CD4-positive, alpha-beta T cell treated with Interferon alpha-2 for 1 hour (primary cell): ENCODE data around the gene WDR89.
"Not testable (repeated sequence)": the region's sequence is repeated elsewhere in the genome, so short reads cannot be mapped to it uniquely, and the experiment has no call there.

Source experiments
- DNase-seq, 2 donors: peaks; one replicate each; pipeline ENCODE4 v3.0.0-alpha.2; 2020 to 2022

Gene WDR89

DNA sequence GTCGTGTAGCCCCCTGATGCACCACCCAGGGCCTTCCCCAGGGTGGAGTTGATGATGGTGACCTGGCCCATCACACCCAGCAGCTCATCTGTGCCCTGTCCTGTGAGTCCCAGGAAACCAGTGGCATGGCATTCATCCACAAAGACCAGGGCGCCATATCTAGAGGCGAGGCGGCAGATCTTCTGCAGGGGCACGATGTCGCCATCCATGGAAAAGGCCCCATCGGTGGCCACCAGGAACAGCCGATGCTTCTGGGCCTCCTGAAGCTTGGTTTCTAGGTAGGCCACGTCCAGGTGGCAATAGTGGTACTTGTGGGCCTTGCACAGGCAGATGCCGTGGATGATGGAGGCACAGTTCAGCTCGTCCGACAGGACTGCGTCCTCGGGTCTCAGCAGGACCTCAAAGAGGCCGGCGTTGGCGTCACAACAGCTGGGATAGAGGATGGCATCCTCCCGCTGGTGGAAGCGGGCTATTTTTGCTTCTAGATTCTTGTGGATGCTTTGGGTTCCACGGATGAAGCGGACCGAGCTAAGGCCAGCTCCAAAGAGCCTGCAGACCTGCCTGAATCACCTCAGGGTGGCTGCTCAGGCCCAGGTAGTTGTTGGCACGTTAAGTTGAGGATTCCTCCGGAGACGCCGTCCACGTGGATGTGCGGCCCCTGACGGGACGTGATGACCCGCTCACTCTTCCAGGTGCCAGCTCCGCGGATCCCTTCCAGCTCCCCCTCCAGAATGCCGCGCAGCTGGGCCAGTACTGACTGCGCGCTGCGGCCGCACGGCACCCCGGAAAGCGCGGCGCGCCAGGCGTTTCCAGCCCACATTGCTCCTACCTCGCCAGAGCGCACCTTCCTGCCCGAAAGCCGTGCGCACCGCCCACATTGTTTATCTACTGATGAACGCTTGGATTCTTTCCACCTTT is 47.0 kb downstream of the WDR89 start:
- no peak for DNase-seq

DNA sequence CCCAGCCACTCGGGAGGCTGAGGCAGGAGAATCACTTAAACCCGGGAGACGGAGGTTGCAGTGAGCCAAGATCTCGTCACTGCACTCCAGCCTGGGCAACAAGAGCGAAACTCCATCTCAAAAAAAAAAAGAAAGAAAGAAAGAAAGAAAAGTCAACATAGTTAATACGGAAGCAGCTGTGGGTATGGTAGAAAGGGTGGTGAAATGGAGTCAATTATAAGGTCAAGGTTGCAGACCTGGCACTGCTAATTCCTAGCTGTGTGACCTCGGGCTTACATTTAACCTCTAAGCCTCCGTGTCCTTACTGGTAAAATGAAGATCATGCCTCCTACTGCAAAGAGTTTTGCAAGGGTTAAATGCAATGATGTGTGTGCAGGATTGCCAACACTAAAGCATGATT is 58.6 kb downstream of the WDR89 start:
- DNase-seq, result not testable (repeated sequence)

DNA sequence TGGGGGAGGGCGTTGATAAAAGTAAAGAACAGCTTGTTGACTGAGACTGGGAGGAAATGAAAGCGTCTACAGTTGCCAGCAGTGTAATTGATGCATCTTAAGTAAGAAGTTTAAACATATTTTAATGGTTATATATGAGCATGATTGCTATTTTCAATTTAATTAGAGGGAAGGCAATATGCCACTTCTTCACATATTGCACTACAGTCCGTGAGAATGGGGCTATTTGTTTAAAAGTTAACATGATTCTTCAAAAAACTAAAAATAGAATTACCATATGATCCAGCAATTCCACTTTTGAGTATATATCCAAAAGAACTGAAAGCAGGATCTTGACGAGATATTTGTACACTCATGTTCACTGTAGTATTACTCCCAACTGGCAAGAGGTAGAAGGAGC is 60.2 kb downstream of the WDR89 start:
- DNase-seq, result no peak

GRCh38 chr14:63578300-63578699 is 63.4 kb downstream of the WDR89 start:
- DNase-seq, result no peak

GRCh38 chr14:63573581-63573980 is 68.1 kb downstream of the WDR89 start:
- no peak for DNase-seq

DNA sequence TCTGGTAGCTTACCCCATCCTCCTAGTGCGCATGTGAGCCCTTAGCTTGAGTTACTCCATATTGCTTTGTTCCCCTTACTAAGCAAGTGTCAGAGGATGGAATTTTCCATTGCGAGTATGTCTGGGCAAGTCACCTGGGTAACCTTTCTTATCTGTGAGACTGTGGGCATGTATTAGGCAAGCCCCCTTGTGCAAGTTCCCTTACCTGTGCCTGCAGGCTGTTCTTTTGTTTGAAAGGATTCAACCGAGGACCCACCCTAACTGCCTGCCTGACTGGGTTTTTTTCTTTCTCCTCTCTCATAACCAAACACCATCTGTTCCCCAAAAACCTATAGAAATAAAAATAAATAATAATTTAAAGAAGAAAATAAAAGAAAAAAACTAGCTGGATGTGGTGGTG is 76.2 kb downstream of the WDR89 start:
- no peak for DNase-seq

GRCh38 chr14:63564318-63564717 is 77.4 kb downstream of the WDR89 start:
- no peak for DNase-seq

DNA sequence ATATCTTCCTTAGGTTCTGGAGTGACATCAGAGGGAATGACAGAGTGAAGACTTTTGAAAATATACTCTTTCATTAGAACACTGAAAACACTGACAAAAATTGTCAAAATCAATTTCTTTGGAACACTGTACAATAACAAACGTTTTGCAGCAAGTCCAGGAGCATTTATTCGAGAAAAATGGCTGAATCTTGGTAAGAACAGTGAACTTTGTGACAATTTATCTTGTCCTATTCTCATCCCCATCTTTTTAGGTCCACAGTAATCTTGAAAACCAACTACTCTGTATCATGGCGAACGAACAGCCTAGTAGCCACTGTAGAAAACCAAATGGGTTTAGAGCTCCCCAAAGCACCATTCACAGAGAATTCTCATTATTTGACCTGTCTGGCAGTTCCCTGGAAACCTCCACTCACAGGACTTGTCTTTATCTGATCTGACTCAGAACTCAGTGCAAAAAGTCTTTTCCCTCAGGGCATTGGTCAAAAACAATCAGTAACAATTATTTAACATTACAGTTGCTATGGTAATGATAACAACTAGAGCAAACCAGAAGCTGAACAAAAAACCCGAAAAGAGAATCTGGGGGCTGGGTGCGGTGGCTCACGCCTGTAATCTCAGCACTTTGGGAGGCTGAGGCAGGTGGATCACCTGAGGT is 78.2 kb downstream of the WDR89 start:
- DNase-seq, result no peak

GRCh38 chr14:63562405-63562804 is 79.3 kb downstream of the WDR89 start:
- DNase-seq, result no peak

GRCh38 chr14:63555572-63555971 is 86.1 kb downstream of the WDR89 start:
- no peak for DNase-seq

DNA sequence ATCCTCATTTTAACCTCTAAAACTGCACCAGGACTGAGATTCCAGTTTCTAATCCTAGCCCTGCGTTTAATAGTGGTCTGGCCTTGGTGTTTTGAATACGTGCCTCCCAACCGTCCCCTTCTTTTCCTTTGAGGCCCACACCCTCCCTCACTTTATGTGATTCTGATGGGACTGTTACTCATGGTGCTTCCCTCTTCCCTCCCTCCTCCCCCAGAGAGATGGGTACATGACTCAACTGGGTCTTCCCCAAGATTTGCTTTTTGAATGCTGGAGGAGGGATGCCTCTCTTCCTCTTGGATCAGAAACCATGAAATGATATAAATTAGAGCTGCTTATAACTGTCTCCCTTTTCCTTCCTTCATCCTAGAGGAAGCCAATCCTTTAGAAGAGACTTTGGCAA is 90.3 kb downstream of the WDR89 start:
- no peak for DNase-seq

DNA sequence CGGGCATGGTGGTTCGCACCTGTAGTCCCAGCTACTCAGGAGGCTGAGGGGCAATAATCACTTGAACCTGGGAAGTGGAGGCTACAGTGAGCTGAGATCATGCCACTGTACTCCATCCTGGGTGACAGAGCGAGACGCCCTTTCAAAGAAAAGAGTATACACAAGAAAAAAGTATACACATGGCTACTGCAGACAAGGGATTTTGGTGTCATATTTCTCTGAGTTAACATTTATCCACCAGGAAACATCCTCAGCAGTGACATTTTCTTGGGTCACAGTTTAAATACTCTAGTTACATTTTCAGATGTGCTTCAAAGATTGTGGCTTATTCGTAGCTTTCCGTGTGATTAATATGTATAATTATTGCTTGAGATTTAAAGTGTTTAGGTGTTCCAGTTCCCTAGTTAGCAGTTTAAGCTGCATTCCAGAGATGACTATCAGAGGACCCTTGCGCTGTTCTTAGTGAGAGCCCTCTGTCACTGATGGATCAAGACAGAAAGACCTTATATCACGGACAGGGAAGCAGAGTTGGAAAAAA is 93.8 kb downstream of the WDR89 start:
- no peak for DNase-seq
